GM18861 (cell line): Measurements from ENCODE around the gene SP2.
"Not testable (repeated sequence)": the region's sequence is repeated elsewhere in the genome, so short reads cannot be mapped to it uniquely, and the experiment has no call there.

Source experiments
- ATAC-seq: cut with Tn5 transposase; IDR thresholded peaks from one replicate; pipeline ENCODE4 v1.9.1; 2021; ENCODE audit not compliant: unreplicated experiment

Gene SP2

DNA sequence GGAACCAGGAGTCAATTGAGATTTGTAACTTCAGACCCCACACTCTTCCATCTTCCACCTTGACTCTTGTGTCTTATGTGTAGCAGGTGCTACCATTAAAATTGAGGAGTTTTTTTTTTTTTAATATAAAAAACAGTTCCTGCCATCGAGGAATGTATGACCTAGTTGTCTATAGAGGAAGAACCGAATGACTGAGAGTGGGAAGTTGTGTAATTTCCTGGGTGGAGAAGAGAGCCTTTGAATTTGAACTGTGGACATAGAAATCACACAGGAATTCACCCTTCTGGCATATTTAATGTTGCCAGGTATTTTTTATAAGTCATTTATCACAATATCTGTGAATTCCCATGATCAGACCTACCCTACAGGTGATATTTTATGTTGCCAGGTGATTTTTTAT is 22.0 kb downstream of the SP2 start:
- ATAC-seq: no peak

DNA sequence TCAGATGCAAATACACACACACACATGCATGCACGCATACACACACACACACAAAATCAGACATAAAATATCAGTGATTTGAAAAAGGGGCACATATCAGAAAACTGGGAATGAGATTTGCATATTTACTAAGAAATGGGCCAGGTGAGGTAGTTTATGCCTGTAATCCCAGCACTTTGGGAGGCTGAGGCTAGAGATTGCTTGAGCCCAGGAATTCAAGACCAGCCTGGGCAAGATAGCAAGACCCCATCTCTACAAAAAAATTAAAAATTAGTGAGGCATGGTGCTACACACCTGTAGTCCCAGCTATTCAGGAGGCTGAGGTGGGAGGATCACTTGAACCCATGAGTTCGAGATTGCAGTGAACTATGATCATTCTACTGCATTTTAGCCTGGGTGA is 23.0 kb downstream of the SP2 start:
- ATAC-seq: no peak

DNA sequence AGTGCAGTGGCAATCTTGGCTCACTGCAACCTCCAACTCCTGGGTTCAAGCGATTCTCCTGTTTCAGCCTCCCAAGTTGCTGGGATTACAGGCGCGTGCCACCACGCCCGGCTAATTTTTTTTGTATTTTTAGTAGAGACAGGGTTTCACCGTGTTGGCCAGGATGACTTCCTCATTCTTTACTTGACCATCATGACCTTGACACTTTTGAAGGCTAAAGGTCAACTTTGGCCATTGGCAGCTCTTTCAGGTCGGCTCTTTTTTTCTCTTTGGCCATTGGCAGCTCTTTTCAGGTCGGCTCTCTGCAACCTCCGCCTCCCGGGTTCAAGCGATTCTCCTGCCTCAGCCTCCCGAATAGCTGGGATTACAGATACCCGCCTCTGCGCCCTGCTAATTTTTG is 23.9 kb downstream of the SP2 start:
- ATAC-seq: not testable (repeated sequence)

DNA sequence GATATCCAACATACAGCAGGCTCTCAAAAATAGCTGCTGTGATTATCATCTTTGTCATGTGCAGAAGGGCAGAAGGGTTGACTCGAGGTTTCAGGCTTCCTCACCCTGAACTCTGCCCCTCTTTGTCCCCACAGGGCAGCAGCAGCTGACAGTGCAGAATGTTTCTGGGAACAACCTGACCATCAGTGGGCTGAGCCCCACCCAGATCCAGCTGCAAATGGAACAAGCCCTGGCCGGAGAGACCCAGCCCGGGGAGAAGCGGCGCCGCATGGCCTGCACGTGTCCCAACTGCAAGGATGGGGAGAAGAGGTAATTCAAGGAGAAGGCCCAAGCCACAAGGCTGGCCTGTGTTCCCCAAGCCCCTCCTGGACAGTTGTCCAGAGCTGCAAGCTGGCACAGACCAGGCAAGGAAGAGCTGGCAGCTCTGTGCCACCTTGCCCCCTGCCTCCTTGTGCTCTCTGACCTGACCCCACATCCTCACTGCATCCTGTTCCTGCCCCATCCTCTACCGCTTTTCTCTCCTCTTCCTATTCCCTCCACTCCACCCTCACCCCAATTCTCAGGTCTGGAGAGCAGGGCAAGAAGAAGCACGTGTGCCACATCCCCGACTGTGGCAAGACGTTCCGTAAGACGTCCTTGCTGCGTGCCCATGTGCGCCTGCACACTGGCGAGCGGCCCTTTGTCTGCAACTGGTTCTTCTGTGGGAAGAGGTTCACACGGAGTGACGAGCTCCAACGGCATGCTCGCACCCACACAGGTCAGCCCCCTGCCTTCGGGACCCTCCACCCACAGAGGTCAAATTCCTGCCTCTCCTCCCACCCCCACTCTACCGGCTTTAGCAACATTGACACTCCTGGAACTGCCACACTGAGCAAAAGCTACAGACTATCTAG is 29.0 kb downstream of the SP2 start:
- no peak for ATAC-seq

DNA sequence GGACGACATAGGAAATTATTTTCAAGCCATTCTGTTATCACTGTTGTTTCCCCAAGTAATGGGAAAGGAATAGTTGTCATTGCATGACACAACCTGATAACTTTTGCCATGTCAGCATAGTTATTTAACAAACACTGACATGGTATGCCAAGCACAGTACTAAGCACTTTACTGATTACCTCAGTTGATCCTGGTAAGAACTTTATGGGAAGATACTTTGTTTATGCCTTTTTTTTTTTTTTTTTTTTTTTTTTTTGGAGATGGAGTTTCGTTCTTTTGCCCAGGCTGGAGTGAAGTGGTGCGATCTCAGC is 29.6 kb downstream of the SP2 start:
- ATAC-seq: no peak

DNA sequence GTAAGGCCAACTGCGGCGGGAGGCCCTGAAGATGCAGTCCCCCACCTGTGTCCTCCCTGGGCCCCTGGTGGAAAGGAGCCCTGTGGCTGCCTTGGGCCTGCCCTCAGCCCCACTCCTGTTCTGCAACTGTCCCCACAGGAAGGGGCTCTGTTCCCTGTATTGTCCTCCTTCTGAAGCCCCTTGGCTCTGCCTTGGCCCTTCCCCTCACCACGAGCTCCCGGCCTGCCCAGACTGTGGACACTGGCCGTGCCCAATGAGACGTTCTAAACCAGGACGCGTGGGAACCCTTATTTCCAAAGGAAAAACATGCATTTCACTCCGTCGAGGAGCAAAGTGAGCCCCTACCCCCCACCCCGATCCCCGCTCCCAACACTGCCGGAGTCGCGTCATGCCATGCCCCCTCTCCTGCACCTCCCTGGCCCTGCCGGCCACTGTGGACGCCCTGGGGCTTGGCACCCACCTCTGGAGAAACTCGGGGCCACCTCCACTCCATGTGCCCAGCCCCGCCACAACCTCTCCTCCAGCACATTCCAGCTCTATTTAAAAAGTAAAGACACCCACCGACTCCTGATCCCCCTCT is 31.9 kb downstream of the SP2 start:
- no peak for ATAC-seq

DNA sequence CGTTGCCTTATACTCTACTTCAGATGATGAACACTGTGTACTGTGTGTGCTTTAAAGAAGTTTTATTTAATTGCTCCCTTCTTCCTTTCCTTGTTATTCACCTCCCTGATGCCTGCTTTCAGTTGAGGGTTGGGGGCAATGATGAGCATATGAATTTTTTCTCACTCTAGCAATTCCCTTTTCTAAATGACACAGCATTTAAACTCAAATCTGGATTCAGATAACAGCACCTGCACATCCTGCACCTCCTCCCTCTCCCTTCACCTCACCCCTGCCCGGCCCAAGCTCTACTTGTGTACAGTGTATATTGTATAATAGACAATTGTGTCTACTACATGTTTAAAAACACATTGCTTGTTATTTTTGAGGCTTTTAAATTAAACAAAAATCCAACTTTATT is 32.4 kb downstream of the SP2 start:
- no peak for ATAC-seq

DNA sequence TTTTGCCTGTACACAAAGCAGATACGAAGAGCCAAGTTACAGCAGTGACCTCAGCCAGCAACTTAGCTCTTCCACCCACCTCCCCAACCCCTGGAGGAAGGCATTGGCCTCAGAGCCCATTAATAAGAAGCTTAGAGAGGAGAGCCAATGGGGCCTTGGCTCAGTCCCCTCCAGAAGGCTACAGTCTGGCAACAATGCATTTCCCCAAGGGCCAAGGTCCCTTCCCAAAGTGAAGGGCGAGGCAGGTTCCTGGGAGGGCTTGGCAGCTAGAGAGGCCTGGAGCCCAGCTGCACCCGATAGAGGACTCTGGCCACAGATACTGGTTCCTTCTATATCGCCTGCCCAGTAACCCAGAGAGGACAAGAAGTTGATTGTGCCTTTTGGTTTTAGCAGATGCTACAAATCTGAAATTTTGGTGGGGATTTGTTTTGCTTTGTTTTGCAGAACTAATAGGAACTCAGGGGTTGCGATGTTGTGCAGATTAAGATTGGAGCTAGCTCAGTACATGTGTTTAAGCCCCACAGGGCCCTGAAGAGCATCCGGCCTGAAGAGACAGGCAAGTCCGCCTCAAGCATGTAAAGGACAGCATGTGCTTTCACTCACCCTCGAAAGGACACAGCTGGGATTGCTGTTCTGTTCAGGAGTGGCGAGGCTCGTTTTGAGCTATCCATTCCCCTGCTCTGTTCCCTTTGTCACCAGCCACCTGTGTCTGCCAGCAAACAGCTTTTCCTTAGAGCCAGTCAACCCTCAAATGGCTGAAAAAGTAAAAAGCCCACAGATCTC is 33.4 kb downstream of the SP2 start:
- no peak for ATAC-seq

DNA sequence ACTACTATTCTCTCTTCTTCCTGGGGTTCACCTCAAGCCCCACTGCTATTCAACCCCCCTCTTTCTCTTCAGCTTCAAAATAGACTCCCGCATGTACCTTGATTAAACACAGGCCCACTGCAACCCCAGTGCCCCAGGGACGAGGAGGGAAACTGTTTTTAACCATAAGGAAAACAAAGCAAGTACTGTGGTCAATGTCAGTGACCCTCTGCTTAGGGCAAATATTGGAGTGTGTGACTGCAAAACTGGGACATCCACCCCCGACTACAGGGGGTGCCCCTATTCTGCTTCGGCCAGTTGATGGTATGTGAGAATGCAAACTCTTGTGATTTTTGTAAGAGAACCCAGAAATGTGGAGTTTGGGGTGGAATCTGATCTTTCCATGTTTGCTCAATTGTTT is 35.8 kb downstream of the SP2 start:
- ATAC-seq: no peak

DNA sequence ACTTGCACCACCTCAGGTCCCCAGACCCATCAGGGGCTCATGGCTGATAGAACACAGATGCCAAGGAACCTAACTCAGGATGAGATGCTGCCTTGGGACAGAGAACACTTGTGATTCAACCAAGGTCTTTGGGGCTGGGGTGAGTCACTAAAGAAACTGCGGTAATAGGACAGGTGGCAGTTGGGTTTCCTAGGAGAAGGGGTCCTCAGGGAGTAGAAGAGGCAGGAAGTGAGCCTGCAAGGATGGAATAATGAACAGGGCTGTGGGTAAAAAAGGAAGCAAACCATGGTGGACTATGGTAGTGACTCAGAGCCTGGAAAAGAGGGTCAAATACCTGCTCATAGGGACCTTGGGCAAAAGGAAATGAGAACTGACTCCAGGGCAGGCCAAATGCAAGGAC is 38.8 kb downstream of the SP2 start:
- no peak for ATAC-seq

DNA sequence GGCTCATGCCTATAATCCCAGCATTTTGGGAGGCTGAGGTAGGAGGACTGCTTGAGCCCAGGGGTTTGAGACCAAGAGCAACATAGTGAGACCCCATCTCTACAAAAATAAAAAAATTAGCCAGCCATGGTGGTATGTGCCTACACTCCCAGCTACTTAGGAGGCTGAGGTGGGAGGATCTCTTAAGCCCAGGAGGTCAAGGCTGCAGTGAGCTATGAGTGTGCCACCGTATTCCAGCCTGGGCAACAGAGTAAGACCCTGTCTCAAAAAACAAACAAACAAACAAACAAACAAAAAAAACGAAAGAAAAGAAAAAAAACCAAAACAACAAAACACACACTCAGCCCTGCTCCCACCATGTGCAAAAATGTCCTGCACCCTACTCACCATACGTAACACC is 39.4 kb downstream of the SP2 start:
- ATAC-seq: not testable (repeated sequence)

DNA sequence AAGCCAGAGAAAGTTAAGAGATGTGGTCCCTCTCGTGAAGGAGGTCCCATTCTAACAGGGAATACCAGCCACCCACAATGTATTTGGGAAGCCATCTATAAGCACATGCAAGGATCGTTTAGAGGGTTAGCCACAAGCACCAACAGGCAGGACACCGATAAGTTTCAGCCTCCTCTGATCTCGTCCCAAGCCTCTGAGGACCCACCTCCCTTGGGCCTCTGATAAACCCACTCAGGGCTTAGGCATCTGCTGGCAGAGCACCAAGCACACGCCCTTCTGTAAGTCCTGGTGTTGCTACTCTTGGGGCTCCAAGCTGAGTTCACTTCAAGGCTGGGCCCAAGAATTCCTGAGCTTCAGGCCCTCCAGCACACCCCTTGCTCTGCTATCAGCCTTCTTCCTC is 39.9 kb downstream of the SP2 start:
- no peak for ATAC-seq

DNA sequence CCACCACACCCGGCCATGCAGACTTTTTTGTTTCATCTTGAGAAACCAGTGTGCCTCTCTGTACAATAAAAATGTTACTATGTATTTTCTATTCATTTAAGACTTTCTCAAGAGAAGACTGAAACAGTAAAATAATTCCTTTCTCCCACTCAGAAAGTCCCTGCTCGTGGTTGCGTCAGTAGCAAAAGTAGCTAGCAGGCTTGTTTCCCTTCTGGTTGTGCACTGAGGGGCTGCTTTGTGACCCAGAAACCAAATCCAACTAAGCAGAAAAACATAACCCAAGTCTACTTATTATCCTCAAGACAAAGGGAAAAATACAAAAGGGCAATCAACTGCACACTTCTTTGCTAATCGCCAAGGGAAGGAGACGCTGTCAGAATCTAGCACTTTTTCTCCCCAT is 41.9 kb downstream of the SP2 start:
- no peak for ATAC-seq

DNA sequence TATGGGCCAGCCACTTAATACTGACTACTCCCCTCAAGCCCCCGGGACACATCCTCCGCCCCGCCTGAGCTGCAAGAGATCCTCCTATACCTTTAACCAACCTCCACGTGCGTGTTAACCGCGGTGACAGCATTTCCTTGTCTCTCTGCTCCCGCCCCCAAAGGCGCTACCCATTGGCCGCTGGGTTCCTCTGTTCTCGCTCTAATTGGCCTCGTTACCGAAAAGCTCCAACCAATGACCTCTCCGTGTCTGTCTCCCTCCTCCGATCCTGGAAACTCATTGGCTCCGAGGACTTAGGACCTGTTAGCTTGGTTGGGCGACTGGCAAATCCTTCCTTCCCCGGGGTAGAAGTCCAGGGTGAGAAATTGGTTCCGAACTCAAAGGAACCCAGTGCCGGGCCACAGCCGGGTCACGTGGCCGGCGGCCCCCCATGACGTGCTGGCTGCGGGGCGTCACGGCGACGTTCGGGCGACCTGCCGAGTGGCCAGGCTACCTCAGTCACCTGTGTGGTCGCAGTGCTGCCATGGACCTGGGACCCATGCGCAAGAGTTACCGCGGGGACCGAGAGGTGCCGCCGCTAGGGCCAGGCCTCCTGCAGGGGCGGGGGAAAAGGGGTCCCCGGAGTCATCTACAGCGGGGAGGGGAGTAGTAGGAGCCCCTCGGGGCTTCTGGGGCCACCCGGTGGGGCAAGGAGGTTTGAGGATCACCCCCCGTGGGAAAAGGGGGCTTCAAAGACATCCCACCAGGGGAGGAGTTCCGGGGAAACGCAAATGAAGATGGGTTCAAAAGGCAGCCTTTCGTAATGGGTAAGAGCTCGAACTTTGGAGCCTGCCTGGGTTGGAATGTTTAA is 45.4 kb downstream of the SP2 start, which contains the start of gene PNPO:
Gene PNPO (plus strand): TSS at position 326 of the 850 bp plus-strand sequence. CDS start 105 bp downstream, at position 431.
- peak; percentile 83 for ATAC-seq

DNA sequence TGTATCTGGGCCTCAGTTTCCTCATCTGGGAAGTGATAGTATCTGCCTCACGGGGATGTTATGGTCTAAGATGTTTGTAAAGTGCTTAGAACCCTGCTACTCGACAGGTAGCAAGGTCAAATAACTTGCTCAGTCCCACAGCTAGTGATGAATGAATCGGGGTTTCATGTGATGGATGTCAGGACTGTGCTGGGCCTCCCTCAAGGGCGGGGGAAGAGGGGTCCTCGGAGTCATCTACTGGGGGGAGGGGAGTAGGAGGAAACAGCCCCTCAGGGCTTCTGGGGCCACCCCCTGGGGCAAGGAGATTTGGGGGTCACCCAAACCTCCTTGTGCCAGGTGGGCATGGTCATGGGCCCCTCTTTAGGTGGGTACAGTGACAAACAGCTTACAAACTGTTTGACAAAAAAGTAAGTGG is 46.1 kb downstream of the SP2 start:
- ATAC-seq: no peak

DNA sequence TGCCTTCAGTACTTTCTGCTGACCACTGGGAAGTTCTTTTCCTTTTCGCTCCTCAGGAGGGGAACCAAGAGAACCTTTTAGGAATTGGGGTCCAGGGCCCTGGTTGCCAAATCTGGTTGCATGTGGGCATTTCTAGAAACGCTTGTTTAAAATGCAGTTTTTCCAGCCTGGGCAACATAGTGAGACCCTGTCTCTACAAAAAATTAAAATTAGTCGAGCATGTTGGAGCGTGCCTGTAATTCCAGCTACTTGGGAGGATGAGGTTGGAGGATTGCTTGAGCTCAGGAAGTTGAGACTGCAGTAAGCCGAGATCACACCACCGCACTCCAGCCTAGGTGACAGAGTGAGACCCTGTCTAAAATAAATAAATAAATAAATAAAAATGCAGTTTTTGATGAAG is 46.5 kb downstream of the SP2 start:
- ATAC-seq: no peak

DNA sequence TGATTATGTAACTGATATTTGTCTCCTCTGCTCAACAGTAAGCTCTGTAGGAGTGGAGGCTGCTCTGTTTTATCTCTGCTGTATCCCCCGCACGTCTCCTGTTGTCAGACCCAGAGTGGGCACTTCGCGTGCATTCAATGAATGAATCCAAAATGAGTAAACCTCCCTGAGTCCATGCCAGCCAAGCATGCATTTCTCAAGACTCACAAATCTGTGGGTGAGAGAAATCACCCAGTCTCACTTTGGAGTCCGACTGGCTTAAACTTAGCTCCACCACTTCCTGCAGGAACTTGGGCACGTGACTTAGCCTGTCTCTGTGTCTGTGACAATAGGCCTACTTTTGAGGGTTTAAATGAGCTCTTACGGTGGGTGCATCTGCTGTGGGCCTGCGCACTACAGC is 49.0 kb downstream of the SP2 start:
- ATAC-seq: no peak

DNA sequence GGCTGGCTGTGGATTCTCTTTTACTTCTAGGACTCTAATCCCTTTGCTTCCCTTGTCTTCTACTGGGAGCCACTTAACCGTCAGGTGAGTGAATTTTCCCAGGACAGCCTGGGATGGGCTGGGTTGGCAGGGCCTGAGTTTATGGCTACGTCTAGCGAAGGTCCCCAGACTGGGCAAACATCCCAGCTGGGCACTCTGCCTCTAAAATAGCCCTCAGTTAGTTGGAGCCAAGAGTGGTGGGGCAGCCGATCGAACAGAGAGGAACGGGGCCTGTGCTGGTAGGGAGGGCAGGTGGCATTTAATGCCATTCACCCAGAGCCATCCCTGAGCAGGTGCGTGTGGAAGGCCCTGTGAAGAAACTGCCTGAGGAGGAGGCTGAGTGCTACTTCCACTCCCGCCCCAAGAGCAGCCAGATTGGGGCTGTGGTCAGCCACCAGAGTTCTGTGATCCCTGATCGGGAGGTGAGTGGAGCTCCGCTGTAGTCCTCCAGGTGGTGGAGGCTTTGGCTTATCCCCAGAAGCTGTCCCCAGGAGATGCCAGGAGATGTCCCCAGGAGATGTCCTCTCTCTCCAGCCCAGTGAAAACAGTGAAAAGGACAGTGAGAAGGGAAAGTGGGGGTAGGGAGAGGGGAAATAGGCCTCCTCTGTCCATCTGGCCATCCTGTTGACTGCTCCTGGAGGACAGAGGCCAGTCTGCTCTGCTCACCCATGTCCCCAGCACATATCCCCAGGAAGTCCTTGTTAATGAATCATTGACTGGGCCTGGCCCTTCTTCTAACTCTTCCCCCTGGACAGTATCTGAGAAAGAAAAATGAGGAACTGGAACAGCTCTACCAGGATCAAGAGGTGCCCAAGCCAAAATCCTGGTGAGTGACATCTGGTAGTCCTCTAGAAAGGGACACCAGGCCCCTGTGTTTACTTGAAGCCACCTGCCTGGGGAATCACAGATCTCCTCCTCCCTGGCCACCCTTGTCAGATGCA is 49.8 kb downstream of the SP2 start:
- no peak for ATAC-seq

DNA sequence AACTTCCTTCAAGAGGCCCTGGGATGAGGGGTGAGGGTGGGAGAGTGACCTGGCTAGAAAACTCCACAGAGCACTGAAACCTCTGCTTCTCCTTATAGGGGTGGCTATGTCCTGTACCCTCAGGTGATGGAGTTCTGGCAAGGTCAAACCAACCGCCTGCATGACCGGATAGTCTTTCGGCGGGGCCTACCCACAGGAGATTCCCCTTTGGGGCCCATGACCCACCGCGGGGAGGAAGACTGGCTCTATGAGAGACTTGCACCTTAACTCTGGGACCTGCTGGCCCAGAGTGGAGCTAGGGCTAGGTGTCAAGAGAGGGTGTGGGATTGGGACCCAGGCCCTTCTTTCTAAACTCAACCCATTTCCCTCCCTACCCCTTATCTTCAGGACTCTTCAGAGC is 50.5 kb downstream of the SP2 start:
- no peak for ATAC-seq

DNA sequence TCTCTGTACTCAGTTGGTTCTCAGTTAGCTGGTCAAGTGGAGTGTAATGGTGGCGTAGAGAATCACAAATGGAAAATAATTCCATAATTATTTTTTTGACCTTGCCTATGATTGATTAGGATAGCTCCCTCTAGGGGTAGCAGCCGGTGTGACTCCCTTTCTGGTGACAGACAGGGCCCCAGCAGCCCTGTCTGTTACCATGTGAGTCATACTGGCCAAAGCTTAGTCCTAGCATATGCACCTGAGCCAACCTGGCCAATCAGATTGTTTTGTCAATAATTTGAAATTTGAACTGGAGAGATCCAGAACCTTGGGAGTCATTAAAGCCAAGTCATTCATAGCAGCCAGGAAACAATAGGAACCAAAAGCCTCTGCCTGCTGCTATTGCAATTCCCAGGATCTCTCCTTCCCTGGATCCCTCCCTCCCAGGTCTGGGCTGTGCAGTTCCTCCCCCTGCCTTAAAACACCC is 50.9 kb downstream of the SP2 start:
- no peak for ATAC-seq
